ENCODE results near the gene GUSB.
"Not testable (repeated sequence)": the region's sequence is repeated elsewhere in the genome, so short reads cannot be mapped to it uniquely, and the experiment has no call there.

GUSB gene

DNA sequence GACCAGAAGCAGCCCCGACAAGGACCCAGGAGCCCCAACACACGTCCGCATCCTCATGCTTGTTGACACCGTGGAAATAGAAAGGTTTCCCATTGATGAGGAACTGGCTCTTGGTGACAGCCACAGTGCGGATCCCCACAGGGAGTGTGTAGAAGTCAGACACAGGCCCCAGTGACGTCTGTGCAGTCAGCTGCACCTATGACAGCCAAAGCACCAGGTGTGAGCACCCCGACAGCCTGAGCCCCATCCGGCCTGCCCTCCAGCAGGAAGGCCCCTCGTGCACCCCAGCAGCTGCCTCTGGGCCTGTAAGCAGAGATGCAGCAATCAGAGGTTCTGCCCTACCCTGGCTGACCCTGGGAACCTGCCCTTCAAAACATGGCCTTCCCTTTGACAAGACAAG, 7.1 kb downstream of the GUSB start:
- DNase-seq: no peak

DNA sequence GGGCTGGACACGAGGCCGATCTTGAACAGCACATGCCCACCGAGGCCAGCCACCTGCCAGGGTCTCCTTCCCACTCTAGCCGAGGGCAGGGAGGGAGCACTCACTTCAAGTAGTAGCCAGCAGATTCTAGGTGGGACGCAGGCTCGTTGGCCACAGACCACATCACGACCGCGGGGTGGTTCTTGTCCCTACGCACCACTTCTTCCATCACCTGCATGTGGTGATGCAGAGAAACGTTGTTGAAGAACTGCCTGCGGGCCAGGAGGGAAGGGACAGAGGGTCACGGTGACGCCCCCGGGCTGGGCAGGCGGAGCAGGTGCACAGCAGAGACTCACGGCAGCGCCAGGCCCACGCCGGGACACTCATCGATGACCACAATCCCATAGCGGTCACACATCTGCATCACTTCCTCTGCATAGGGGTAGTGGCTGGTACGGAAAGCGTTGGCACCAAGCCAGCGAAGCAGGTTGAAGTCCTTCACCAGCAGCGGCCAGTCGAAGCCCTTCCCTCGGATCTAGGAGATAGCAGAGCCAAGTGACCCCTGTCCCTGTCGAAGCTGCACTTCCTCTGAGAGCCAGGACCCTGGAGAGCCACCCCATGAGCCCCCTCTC, 7.7 kb downstream of the GUSB start:
- no peak for DNase-seq

DNA sequence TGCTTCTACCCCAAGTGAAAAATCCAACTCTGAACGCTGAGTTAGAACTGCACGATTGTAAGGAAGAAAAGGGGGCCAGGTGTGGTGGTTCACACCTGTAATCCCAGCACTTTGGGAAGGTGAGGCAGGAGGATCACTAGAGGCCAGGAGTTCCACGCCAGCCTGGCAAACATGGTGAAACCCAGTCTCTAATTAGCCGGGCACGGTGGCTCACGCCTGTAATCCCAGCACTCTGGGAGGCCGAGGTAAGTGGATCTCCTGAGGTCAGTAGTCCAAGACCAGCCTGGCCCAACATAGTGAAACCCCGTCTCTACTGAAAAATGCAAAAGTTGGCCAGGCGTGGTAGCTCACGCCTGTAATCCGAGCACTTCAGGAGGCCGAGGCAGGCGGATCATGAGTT, 9.0 kb downstream of the GUSB start:
- no peak for DNase-seq

DNA sequence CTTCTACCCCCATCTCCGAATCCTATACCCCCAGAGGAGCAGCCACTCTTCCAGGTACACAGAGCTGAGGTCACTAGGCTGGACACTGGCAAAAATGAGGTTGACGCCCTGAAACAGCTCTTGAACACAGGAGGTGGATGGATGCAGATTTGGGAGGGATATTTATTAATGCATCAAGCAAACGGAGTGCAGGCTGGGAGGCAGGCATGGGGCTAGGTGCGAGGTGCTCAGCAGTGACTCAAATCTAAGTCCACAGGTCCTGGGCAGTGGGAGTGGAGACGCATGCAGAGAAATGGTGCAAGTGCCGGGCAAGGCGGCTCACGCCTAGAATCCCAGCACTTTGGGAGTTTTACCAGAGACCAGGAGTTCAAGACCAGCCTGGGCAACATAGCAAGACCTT, 11.0 kb downstream of the GUSB start:
- no peak for DNase-seq

DNA sequence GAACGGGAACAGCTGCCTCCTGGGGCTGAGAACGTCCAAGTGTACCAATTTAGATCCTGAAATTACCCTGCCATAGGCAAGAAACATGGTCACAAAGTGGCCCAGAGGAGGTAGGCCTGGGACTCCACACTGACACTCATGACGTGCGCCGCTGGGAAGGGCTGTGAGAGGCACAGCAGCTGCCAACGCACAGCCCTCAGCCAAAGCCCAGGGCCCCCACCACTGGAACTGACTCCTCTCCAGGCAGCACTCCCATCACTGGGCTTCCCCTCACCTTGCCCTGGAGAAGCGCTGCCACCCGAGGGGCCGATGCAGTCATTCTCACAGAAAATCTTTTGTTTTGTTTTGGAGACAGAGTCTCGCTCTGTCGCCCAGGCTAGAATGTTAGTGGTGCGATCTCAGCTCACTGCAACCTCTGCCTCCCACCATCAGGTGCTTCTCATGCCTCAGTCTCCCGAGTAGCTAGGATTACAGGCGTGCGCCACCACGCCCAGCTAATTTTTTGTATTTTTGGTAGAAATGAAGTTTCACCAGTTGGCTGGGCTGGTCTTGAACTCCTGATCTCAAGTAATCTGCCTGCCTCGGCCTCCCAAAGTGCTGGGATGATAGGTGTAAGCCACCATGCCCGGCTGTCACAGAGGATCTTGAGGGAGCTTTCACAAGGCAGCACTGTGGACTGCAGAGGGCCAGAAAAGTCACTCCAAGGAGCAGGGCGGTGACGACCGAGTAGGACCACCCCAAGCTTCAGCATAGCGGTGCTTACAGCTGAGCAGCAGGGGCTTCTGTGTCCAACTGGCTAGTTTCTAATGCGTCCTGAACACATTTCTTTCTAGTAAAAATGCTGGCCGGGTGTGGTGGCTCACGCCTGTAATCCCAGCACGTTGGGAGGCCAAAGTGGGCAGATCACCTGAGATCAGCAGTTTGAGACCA, 13.5 kb downstream of the GUSB start:
- DNase-seq: no peak

DNA sequence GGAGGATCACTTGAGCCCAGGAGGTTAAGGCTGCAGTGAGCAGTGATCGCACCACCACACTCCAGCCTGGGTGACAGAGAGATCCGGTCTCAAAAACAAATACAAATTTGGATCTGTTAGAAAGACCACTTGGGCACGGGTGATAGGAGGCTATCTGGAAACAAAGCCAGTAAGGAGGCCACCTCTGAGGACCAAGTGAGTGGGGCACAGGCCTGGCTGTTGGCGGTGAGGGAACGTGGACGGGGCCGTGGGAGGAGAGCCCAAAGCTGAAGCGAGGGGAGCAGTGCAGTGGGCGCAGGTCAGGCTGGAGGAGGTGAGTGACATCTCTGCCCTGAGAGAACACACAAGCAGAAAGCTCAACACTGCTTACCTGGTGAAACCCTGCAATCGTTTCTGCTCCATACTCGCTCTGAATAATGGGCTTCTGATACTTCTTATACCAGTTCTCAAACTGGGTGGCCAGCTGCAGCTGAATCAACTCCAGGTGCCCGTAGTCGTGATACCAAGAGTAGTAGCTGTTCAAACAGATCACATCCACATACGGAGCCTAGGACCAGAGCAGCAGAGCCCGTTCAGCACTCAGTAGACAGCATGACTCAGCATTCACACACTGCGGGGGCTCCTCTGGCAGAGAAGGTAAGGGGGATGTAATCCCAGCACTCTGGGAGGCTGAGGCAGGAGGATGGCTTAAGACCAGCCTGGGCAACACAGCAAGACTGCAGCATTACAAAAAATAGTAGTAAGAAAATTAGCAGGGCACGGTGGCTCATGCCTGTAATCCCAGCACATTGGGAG, 14.5 kb downstream of the GUSB start:
- DNase-seq: no peak

DNA sequence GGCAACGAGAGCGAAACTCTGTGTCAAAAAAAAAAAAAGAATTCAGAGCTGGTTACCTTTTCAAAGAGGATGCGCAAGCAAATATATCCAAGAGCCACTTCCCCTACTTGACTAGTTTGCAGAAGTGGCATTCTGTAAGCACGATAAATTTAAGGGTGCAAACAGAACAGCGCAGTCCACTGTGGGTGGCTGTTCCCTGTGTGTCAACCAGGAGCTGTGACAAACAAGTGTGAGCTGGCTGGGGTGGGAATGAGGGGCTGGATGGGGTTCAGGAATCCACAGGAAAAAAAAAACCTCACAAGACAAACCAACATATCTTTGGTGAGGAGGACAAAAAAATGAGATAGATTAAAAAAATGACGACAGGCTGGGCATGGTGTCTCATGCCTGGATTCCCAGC, 15.9 kb downstream of the GUSB start:
- DNase-seq: no peak

DNA sequence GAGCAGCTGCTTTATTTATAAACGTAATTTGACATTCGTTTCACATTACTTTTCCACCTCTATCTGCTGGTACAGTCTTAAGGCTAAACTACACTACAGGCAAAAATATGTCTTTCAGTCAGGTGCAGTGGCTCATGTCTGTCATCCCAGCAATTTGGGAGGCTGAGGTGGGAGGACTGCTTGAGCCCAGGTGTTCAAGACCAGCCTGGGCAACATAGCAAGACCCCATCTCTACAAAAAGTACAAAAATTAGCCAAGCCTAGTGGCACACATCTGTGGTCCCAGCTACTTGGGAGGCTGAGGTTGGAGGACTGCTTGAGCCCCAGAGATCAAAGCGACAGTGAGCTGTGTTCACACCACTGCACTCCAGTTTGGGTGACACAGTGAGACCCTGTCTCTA, 17.3 kb downstream of the GUSB start:
- DNase-seq: not testable (repeated sequence)

DNA sequence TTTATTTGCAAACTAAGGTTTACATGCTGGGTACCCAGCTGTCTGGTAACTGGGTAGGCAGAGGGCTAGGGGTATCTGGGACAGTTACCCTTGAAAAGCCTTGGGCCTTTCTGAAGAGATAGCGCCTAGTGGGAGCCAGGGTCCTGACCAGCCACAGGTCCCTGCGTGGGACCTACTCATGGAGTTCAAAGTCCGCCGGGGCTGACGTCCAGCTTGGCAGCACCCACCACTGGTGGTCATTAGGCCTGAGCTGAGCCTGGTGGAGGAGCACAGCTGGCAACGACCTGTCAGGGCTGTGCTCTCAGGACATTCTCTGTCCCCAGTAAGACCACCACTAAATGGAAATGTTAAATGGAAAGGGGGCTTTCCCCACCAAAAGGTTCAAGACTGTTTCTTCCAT, 20.0 kb downstream of the GUSB start:
- no peak for DNase-seq

DNA sequence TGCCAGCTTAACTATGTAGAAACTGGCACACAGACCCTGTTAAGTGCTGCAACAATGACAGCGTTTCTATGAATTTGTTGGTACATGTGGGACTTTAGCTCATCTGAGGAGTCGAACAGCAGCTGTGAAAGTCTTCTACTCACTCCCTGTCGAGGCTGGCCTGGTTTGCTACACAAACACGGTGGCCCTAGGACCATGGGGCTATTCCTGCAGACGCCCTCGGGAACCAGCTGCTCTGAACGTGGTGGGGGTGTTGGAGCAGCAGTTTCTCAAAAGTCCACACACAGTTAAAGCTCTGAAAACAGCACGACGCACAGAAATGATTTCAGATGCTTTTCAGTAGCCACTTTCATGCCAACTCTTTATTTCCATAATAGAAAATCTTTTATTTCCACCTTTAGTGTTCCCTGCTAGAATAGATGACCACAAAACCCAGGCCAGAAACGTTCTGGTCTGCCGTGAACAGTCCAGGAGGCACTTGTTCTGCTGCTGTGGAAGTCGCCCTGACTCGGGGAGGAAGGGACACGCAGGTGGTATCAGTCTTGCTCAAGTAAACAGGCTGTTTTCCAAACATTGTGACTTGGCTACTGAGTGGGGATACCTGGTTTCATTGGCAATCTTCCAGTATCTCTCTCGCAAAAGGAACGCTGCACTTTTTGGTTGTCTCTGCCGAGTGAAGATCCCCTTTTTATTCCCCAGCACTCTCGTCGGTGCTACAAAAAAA, 21.5 kb downstream of the GUSB start:
- DNase-seq: no peak

DNA sequence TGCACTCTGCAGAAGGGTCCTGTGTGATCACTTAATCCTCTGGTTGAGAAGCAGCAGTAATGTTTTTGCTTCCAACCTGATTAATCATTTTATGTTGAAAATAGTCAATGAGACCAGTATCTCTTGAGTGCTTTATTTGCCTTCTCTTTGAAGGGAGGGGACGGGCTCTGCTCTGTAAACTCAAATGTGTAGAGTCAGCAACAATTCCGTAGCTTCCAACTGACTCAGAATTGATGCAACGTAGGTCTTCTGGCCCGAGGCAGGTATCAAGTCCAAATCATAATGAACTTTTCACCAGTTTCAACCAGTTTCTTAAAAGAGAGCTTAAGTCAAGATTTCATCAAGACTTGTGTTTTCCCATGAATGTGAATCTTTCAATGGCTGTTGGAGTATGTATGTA, 26.3 kb downstream of the GUSB start:
- no peak for DNase-seq

DNA sequence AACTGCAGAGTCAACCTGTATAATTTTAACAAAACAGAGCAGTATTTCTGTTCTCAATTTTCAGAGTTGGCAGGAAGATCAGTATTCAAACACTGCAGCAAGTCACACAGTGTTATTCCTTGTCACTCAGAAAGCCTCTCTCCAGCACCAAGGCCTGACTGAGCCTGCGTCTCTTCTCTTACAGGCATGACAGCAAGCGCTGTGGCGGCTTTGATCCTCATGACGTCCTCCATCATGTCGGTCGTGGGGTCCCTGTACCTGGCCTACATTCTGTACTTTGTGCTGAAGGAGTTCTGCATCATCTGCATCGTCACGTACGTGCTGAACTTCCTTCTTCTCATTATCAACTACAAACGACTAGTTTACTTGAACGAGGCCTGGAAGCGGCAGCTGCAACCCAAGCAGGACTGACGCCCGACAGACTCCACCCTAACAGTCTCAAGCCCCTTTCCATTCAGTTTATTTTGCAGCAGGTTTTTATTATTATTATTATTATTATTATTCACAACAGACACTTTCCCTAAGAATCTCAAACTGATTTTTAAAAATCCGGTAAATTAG, 28.0 kb downstream of the GUSB start:
- DNase-seq: no peak

DNA sequence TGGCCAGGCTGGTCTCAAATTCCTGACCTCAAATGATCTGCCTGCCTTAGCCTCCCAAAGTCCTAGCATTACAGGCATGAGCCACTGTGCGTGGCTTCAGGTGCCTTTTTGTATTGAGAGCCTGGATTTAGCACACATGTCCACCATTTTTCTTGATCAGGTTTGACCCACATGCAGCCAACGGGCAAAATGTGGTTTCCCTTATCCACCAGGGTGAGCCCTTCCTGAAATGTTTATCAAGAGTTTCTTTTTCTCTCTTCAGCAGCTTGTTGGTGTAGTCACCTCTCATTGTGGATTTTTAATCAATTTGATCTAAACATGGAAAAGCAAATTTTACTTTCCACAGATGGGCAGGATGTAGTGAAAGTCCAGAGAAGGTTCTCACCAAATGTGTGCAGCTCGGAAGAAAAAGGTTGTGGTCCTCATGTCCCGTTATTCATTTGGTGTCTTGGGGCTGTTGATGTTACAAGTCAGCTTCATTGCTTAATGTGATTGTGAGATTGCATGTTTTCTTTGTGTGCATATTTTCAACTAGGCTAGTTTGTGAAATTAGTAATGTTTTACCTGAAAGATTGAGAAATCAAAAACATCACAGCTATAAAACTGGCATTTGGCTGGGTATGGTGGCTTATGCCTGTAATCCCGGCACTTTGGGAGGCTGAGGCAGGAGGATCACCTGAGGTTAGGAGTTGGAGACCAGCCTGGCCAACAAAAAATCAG, 28.9 kb downstream of the GUSB start:
- DNase-seq: no peak

DNA sequence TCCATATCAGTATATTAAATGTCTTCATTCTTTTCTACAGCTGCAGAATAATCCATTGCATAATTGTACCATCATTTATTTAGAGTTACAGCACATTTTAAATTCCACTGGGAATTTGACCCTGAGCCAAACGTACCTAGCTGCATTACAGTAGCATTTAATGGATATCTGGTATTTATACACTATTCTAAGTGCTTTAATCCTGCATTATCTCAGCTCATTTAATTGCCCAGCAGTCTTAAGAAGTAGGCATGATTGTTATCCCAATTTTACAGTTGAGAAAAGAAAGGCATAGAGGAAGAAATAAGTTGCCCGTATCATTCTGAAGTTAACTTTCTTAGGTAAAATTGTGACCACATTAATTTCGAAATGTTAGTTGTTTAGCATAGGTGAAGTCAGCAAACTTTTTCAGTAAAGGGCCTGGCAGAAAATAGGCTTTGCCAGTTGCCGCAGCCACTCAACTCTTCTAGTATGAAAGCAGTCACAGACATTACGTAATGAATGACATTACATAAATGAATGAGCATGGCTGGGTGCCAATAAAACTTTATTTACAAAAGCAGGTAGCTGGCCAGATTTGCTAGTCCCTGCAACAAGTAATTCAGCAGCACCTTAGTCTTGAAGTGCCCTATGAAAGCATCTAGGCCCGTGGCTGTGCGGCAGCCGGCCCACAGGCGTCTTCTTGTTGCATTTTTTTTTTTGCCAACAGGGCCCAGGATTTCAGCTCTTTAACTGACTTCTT, 30.0 kb downstream of the GUSB start:
- DNase-seq: no peak

DNA sequence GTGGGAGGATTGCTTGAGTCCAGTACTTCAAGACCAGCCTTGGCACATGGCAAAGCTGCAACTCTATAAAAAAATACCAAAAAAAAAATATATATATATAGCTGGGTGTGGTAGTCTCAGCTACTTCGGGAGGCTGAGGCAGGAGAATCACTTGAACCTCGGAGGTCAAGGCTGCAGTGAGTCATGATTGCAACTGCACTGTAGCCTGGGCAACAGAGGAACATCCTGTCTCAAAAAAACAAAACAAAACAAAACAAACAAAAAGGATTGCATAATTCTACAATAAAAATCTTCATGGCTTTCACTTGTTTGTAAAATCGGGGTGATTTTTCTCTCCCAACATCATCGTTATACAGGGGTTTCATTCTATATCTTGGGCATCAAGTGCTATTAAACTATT, 35.1 kb downstream of the GUSB start:
- no peak for DNase-seq

DNA sequence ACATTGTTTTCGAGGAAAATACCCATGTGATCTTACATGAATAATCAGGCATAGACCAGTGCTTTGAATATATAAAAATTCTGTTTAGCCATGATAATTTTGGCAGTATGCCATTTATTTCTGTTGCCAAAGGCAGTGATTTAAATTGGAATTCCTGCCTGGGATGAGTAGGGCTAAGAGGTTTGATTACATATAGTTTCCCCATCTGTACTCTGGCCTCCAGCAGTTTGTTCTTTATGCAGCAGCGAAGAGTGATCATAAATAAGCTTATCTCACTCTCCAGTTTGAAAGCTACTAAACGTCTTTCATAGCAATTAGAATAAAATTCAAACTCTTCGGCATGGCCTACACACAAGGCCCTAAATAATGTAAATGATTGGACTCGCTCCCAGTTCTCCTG, 36.2 kb downstream of the GUSB start:
- not testable (repeated sequence) for DNase-seq

DNA sequence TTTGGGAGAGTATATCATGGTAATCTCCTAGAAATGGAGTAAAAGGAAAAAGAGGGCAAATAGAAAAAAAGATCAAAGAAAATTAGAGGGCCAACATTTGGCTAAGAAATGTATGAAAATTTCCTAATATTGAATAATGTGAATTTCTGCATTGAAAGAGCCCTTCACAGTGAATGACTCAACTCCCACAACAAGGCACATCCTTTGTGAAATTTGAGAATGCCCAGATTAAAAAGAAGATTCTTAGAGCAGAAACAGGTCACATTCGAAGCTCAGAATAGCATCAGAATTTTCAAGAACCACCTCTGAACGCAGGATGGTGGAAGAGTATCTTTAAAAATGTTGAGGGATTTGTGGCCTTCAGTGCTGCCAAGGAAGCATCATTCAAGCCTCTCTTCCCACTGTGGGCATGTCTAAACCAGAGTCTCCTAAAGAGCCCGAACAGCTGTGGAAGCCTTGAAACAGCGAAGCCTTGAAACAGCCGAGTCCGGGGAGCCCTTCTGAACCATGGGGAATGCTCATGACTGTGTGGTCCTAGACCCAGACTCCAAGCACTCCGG, 43.6 kb downstream of the GUSB start:
- no peak for DNase-seq

DNA sequence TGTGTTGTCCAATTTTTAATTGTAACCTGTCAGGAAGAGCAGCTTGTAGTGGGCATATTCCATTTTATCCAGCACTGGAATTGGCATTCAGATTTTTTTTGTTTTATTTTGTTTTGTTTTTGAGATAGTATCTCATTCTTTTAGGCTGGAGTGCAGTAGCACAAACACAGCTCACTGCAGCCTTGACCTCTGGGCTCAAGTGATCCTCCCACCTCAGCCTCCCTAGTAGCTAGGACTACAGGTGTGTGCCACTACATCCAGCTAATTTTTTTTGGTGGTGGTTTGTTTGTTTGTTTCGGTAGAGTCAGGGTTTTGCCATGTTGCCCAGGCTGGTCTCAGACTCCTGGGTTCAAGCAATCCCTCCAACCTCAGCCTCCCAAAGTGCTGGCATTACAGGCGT, 44.7 kb downstream of the GUSB start:
- DNase-seq: no peak

DNA sequence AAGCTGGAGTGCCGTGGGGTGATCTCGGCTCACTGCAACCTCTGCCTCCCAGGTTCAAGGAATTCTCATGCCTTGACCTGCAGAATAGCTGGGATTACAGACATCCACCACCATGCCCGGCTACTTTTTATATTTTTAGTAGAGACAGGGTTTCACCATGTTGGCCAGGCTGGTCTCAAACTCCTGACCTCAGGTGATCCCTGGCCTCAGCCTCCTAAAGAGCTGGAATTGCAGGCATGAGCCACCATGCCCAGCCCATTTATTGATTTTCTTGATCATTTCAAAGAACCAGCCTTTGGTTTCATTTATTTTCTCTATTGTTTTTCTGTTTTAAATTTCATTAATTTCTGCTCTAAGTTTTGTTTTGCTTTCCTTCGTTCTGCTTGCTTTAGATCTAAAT, 50.3 kb downstream of the GUSB start:
- DNase-seq: no peak

DNA sequence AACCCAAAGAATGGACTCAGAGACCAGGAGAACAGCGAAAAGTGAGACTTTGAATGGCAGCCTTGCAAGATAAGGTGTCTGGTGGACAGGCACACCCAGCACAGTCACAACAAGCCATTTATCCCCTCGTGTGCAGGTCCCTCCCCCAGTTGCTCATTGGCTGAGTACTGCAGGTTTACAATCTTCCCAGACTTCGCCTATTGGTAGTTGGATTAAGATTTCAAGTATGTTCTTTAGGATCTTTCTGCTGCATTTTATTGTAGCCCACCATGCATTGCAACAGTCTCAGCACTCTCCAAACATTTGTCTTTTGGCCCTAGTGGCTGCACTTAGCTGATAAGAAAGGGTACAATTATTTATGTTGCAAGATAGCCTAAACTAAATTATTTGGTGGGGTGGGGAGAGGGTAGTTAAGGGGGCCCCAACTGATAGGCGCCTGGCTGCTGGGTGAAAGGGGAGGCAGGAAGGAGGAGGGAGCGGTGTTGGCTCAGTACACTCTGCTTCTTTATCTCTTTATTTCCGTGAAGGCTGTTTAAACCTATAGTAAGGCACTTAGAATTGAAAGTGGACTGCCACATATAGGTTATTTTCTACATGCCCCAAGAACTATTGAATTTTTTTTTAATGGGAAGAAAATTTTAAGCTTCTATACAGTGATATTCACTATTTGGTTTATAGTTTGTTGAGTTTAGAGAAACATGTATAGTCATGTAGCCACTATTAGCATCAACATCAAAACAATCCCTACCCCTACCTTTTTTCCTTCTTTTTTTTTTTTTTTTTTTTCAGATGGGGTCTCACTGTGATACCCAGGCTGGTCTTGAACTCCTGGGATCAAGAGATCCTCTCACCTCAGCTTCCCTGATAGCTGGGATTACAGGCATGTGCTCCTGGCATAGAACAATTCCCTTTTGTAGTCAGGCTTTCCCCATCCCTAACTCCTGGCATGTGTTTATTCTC, 54.2 kb downstream of the GUSB start:
- no peak for DNase-seq

Data from NCI-H1105 (cell line).